ENCODE results near the gene SLC16A13.

DNA sequence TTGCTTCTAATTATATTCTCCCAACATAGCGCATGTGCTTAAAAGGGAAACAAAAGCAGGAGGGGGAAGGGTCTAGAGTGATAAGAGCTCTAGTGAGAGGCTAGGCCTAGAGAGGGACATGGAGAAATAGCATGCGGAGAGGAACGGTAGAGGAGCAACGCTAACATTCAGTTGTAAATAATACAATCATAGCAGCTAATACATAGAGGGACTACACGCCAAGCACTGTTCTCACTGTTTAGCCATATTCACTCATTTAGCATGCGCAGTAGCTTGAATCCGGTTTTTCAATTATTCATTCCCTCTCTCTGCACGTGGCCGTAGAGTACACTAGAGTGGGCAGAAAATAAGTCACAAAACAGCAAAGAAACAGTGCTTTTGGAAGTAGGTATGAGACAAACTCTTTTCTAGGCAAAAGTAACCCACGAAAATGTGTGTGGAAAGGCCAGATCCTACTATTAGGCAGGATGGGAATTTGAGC, 41.7 kb upstream of the SLC16A13 start:
- TF ChIP-seq POLR2A (IDR thresholded peaks at IDR 0.05; ENCODE audit: low read depth, low read length) (no peak), POLR2AphosphoS5 (IDR thresholded peaks at IDR 0.05; ENCODE audit: low read depth, low read length) (no peak), TAF1 (IDR thresholded peaks at IDR 0.05; ENCODE audit: low read depth, low read length) (no peak), SPI1 (IDR thresholded peaks at IDR 0.05; ENCODE audit: low read depth, low read length) (no peak), PAX5 (IDR thresholded peaks at IDR 0.05; ENCODE audit: insufficient read depth, low read length, severe bottlenecking) (no peak), POU2F2 (IDR thresholded peaks at IDR 0.05; ENCODE audit: low read depth, low read length) (no peak)

Measured in GM12891 (cell line).